HG02973 (cell line): ENCODE data around the gene SLC35E2B.
"Not testable (repeated sequence)": the region's sequence is repeated elsewhere in the genome, so short reads cannot be mapped to it uniquely, and the experiment has no call there.

ENCODE experiments used
- ATAC-seq: cut with Tn5 transposase; IDR thresholded peaks from one replicate; pipeline ENCODE4 v1.9.1; 2021; ENCODE audit warnings: moderate library complexity; ENCODE audit not compliant: unreplicated experiment

SLC35E2B gene

DNA sequence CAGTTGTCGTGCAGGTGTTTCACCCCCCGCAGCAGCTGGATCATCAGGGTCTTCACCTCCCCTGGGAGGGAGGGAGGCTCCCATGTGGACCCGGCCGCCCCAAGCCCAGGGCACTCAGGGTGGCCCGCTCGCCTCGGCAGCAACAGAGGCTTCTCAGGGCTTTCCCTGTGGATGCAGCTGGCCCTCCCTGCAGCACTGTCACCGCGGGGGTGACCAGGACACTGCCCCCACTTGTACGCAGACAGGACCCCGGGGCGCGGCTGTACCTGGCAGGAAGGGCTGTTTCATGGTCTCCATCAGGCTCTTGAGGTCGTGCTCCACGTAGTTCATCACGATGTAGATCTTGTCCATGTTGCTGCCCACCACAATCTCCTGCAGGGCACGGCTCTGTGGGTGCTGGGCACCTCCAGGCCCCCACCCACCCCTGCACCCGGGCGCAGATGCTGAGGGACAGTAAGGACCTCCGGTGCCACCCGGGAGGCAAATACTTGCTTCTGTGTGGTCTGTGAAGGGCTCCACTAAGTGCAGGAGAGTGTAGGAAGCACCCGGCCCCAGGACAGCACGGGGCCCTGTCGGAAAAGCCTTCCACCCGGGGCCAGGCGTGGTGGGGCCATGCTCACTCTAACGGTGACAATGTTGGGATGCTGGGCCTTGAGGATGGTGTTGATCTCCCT, 11.8 kb upstream of the SLC35E2B start:
- ATAC-seq = not testable (repeated sequence)

DNA sequence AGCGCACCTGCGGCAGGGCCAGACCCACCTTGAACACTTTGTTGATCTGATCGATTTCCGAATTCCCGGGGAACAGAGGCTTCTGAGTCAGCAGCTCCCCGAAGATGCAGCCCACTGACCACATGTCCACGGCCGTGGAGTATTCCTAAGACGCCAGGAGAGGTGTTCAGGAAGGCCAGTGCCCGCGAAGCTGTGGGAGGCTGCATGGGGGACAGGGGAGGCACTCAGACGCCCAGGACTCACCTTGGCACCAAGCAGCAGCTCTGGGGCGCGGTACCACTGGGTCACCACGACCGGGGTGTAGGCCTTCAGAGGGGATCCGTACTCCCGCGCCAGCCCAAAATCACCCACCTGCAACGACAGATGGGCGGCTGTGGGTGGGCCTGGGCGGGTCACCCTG, 11.2 kb upstream of the SLC35E2B start:
- ATAC-seq = no peak

DNA sequence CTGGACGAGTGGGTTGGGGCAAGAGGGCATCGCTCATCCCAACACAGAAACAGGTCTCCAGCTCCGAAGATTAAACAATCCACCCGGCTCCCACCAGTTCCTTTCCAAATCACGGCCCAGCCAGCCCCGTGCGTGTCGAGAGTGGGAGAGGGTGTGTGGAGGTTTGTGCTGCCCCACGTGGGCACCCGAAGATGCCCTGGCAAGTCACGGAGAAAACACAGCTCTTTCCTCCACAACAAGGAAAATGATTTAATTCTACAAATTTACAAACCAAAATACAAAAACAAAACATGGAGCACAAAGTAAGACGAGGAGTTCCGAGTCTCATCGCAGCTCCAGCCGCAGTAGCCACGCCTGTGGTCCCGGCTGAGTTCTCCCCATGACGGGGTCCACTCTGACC, 9.9 kb upstream of the SLC35E2B start:
- ATAC-seq = not testable (repeated sequence)

DNA sequence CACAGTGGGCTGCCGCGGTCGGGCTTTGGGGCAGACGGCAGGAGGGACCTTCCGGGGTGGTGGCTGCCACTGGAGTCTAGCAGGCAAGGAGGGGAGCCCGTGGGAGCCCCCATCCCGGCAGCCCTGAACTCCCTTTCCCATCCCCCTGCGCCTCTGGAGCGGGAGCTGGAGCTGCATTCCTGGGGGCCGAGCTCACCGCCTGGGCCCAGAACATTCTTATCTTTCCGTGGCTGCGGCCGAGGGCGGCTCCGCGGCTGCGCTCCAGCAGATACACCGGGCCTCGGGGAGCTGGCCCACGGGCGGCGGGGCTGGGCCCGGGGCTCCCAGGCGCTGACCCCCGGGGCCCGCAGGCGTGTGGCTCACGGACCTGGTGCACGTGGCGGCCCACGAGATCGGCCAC, 8.0 kb upstream of the SLC35E2B start:
- not testable (repeated sequence) for ATAC-seq

- not testable (repeated sequence) for ATAC-seq
Measured at GRCh38 chr1:1700067-1700466, 7.5 kb upstream of the SLC35E2B start.

GRCh38 chr1:1699061-1699460, 6.5 kb upstream of the SLC35E2B start:
- not testable (repeated sequence) for ATAC-seq

GRCh38 chr1:1697358-1698183, 5.0 kb upstream of the SLC35E2B start:
- ATAC-seq = not testable (repeated sequence)

- not testable (repeated sequence) for ATAC-seq
Measured at GRCh38 chr1:1696431-1697357, 4.1 kb upstream of the SLC35E2B start.

DNA sequence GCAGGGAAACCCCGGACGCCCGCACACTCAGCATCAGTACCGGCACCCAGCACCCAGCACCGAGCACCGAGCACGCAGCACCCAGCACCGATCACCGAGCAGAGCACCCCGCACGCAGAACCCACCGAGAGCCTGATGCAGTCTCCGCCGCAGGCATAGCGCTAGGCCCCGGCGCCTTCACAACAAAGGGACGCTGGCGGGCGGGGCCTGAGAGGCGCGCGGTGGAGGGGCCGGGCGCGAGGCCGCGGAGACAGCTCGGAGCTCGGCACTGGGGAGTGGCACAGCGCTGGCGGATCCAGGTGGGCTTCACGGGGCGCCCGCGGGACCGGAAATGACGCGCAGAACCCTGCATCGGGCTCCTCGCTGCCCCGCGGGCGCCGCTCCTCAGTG, 276 bp downstream of the SLC35E2B start:
- peak; percentile 30 for ATAC-seq

DNA sequence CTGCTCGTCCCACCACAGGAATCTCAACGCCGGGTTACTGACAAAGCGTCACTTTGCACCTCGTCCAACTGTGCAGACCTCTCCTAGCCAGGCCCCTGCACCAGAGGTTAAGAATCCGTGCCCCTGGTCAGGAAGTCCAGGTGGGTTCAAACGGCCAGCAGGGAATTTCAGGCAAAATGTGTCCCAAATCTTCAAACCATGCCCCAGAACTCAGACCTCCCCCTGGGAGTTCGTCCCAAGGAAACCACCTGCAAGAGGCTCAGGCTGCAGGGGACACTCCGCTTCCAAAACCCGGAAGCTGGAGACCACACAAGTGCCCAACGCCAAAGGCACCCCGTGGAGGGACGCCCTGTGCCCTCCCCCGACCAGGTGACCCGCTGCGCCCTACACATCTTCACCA, 1.2 kb downstream of the SLC35E2B start:
- ATAC-seq = not testable (repeated sequence)

DNA sequence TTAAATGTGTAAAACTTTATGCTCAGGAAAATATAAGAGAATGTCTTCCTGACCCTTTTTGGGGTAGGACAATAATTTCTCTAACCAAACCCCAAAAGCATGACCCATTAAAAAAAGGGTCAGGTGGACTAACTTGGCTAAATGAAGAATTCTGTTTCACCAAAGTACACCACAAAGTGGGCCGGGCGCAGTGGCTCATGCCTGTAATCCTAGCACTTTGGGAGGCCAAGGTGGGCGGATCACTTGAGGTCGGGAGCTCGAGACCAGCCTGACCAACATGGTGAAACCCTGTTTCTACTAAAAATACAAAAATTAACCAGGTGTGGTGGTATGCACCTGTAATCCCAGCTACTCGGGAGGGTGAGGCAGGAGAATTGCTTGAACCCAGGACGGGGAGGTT, 3.1 kb downstream of the SLC35E2B start:
- ATAC-seq = not testable (repeated sequence)

DNA sequence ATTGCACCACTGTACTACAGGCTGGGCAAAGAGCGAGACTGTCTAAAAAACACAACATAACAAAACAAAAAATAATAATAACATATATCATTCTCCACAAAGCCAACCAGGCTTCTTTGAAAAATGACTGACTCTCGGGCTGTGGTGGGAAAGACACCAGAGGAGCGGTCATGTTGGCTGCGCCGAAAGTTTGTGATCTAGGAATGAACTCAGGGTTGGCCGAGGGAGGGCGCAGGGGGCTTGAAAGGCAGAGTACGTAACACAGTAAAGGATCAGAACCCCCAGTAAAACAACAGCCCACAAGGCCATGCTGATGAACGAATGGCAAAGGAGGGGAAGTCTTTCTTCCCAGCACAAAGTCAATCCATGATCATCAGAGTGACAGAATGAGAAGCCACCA, 4.7 kb downstream of the SLC35E2B start:
- ATAC-seq = no peak

DNA sequence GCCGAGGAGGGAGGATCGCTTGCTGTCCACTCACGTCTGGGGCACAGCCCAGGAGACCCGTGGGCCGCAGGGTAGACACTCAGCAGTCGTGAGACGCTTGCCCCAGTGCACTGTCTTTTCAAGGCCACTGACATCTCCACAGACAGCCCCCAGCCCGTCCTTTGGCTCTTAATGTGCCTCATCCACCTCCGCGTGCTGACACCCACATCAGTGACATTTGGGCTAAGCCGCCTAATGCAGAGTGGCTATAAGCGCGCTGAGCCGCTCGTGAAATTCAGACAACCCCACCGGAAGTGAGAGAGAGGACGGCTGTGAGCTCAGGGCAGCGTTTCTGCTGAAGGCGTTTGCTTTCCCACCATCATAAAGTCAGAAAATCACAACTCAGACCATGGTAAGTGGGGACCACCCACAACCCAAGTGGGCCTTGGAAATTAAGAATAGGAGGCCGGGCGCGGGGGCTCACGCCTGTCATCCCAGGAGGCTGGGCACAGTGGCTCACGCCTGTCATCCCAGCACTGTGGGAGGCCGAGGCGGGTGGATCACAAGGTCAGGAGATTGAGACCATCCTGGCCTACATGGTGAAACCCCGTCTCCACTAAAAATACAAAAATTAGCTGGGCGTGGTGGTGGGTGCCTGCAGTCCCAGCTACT, 8.4 kb downstream of the SLC35E2B start:
- no peak for ATAC-seq

GRCh38 chr1:1683104-1683905, 9.3 kb downstream of the SLC35E2B start:
- no peak for ATAC-seq

GRCh38 chr1:1680912-1681273, 11.7 kb downstream of the SLC35E2B start:
- ATAC-seq = no peak

DNA sequence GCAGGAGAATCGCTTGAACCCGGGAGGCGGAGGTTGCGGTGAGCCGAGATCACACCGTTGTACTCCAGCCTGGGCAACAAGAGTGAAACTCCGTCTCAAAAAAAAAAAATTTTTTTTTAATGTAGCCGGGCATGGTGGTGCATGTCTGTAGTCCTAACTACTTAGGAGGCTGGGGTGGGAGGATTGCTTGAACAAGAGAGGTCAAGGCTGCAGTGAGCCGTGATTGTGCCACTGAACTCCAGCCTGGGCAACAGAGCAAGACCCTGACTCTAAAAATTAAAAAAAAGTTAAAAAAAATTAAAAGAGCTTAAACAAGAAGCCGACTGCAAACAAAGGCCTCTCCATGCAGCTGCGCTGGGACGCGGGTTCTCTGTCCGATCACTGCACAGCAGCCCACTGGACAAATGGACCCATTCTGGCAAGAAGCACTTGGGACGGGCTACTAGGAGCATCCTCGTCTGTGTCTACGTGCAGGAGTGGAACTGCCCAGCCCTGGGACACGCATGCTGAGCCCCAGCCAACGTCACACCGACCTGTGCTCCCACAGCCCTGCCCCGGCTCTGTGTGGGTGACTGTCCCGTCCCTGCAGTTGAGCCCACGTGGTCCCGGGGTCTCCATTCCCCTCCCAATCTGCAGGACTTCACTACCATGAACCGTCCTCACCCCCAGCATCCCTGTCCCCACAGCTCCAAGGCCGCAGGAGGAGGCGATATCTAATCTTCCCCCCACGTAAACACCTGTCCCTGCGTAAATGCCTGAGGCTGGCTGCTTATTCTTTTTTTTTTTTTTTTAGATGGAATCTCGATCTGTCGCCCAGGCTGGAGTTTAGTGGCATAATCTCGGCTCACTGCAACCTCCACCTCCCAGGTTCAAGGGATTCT, 12.3 kb downstream of the SLC35E2B start:
- ATAC-seq = no peak

DNA sequence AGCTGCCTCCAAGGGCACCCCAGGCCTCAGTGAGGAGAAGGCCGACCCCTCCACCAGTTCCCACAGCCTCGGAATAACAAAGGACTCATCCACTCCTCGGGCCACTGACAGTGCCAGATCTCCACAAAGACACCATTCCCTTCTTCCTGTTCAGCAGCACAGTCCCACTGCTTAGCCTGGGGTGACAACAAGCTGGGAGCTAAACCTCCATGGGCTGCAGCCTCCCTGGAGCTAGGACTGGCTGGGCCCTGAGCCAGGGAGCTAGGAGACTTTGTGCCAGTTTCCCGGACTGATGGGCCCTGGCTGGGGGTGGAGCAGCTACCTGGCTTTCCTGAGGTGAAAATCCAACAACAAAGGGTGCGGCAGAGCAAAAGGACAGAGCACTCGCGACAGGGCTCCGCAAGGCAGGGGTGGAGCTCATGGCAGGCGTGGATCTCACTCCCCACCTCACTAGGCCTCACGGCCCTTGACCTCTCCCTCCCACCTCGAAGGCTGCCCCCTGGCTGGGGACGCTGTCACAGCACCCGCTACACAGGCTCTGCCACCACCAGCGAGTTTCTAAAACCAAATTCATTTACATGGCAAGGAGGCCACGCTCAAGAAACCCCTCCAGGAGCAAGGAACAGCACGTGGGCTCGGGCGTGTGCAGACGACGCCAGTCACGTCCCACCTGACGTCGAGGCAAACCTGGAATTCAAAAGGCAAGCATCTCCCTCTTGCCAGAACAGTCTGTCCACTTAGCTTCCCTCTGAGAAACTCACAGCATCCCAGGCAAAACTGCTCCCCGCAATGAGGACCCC, 13.8 kb downstream of the SLC35E2B start:
- ATAC-seq = peak; percentile 1
